Measurements from ENCODE around the gene PACS1.
"Not testable (repeated sequence)": the region's sequence is repeated elsewhere in the genome, so short reads cannot be mapped to it uniquely, and the experiment has no call there.

The PACS1 gene

DNA sequence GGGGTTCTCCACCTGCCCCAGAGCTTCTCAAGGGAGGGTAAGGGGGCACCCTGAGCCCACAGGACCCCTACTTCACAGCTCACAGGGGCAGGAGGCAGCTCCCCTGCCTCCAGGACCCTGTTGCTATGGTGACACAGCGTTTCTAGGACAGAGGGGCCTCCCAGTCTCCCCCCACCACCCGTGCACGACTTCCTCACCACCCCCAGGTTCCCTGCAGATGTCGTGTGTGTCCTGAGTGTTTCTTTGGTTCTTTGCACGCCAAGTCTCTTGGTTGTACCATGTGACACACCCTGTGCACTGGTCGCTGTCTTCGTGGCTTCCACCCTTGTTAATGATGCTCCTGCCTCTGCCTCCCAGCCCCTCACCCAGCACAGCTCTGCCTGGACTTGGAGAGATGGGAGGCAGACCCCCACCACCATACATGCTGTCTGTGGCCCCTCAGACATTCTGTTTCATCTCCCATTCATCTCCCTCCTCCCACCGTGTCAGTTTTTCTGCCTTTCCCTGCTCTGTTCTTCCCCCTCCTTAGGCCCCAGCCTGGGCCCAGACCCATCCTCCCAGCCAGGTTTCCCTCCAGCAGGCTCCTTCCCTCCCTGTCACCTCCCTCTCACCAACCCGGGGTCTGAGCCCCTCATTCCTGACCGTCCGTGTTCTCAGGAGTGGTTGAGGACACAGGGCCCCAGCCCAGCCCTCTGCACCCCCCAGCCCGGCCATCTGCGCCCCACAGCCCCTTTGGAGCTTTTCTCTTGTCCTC is 173.9 kb downstream of the PACS1 start:
- no peak for TF ChIP-seq CTCF (IDR thresholded peaks at IDR 0.05; ENCODE audit: control insufficient read depth, extremely low read depth, insufficient read depth)
- no peak overlapping the region for H3K4me3 ChIP-seq (ENCODE audit: low read depth, low read length)
- DNase-seq (ENCODE audit: low read depth): no peak

GRCh38 chr11:66247295-66247694 is 177.2 kb downstream of the PACS1 start:
- DNase-seq (ENCODE audit: low read depth): no peak
- no peak overlapping the region for H3K4me3 ChIP-seq (ENCODE audit: low read depth, low read length)
- no peak for TF ChIP-seq CTCF (IDR thresholded peaks at IDR 0.05; ENCODE audit: control insufficient read depth, extremely low read depth, insufficient read depth)

DNA sequence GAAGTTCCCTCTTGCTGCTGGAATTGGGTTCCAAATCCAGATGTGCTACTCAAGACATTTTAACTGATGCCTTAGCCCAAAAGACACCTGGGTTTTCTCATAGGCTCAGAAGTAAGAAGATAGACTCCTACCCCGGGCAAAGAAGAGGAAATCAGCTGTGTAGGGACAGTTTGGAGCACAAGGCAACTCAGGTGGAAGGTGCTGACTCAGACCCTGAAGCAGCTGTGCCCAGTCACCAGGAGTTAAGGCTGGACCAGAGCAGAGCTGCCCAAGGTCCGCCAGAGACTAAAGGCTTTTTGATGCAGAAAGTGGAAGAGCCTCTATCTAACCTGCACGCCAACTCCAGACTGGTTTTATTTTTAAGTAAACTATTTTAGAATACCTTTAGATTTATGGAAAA is 177.7 kb downstream of the PACS1 start:
- TF ChIP-seq CTCF (IDR thresholded peaks at IDR 0.05; ENCODE audit: control insufficient read depth, extremely low read depth, insufficient read depth): no peak
- H3K4me3 ChIP-seq (ENCODE audit: low read depth, low read length): no peak overlapping the region
- no peak for DNase-seq (ENCODE audit: low read depth)

- TF ChIP-seq CTCF (IDR thresholded peaks at IDR 0.05; ENCODE audit: control insufficient read depth, extremely low read depth, insufficient read depth): no peak
- H3K4me3 ChIP-seq (ENCODE audit: low read depth, low read length): no peak overlapping the region
- no peak for DNase-seq (ENCODE audit: low read depth)
These were observed 178.8 kb downstream of the PACS1 start for GRCh38 chr11:66248903-66249302.

DNA sequence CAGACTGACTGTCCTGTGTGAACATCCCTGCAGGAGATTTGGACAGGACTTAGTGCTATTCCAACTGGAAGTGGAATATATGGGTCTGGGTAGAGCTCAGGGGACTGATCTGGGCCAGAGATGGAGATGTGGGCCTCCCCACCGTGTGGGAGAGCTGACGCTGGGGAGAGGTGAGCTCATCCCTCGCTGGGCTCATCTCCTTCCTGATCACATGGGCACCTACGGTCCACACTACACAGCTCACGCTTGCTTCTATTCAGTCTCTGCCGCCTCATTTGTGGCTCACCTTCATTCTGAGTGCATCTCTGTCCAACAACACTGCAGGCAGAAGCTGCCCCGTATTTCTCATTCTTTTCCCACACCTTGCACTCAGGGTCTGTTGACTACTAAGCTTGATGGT is 181.7 kb downstream of the PACS1 start:
- DNase-seq (ENCODE audit: low read depth): no peak
- no peak for TF ChIP-seq CTCF (IDR thresholded peaks at IDR 0.05; ENCODE audit: control insufficient read depth, extremely low read depth, insufficient read depth)
- H3K4me3 ChIP-seq (ENCODE audit: low read depth, low read length): no peak overlapping the region

- not testable (repeated sequence) for H3K4me3 ChIP-seq (ENCODE audit: low read depth, low read length); DNase-seq (ENCODE audit: low read depth)
These were observed 183.0 kb downstream of the PACS1 start for GRCh38 chr11:66253081-66253480.

DNA sequence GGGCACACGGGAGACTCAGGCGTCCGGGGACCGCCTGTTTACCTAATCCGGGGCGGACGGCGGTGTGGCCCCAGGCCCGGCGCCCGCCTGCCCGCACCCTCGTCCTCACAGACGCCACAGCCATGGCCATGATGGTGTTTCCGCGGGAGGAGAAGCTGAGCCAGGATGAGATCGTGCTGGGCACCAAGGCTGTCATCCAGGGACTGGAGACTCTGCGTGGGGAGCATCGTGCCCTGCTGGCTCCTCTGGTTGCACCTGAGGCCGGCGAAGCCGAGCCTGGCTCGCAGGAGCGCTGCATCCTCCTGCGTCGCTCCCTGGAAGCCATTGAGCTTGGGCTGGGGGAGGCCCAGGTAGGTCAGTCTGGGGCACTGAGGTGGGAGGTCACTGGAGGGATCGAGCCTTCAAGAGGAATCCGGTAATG is 188.4 kb downstream of the PACS1 start:
- TF ChIP-seq CTCF (IDR thresholded peaks at IDR 0.05; ENCODE audit: control insufficient read depth, extremely low read depth, insufficient read depth): no peak
- peak overlapping the region; percentile 98 for H3K4me3 ChIP-seq (ENCODE audit: low read depth, low read length)
- DNase-seq (ENCODE audit: low read depth): no peak

Measured in LNCaP clone FGC (cell line).